ENCODE results near the gene C20orf204. TPM values are rescaled to one million over a fixed set of nuclear protein-coding genes. Genes with fewer than 3 reads are reported as not detected.

The C20orf204 gene
- total and polyA plus RNA-seq, 9 of the 15 experiments (the other 6 are each of a cell fraction or from before 2014, with no cell fraction given): 0.11 to 1.1 (median 0.36) TPM; not detected in 2

DNA sequence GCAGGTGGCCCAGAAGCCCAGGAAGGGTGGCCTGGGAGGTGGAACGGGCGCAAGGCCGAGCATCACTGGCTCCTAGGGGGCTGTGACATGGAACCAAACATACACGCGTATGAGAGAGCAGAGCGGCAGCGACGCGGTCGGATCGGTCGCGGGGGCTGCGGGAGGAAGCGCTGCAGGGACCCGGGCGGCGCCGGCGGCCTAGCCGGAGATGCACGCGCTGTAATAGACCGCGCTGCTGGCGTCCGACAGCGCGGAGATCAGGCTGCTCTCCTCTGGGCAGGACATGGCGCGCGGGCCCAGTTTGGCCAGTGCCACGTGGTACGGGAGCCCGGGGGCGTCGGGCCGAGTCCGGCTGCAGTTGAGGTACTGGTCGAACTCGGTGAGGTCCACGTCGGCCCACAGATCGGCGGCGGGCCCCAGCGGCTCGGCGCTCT lies 12.0 kb downstream of the C20orf204 start:
- Histone ChIP-seq H3K4me1 (replicated peaks in 1 of 2; ENCODE audit: control insufficient read depth in 2 of 2, insufficient read depth in 2 of 2, low read length in 2 of 2) (peaks cover 35 to 79% of the 10 kb centered on the region in 2 experiments), H3K4me3 (no peak overlapping the region), H3K79me2 (ENCODE audit: control insufficient read depth, insufficient read depth, low read length) (peaks cover 12% of the 10 kb centered on the region), H3K9ac (ENCODE audit: insufficient read depth in 1 of 2, low read depth in 2 of 2, low read length in 2 of 2) (peak overlapping the region in 1 of 2 experiments; percentile 62; a peak in 2 of 4 replicates), H2AFZ (ENCODE audit: low read depth, low read length) (no peak overlapping the region), H3K4me2 (ENCODE audit: insufficient read depth, low read length) (no peak overlapping the region), H3K27ac (ENCODE audit: extremely low read depth, low read depth, low read length) (no peak overlapping the region), H3K9me3 (replicated peaks; ENCODE audit: control insufficient read depth, insufficient read depth, low read depth, low read length) (no peaks in the 10 kb centered on the region), H3K27me3 (ENCODE audit: control insufficient read depth in 2 of 2, insufficient read depth in 2 of 2, low read length in 2 of 2) (no peaks in the 10 kb centered on the region), H3K36me3 (ENCODE audit: control insufficient read depth, insufficient read depth, low read length) (peaks cover 12% of the 10 kb centered on the region; the same call in 1 of the 3 replicates), H4K20me1 (replicated peaks; ENCODE audit: control insufficient read depth, insufficient read depth, low read length) (no peaks in the 10 kb centered on the region), H3K9me1 (ENCODE audit: control insufficient read depth, insufficient read depth, low read length) (peaks cover 4% of the 10 kb centered on the region)
- ChIA-PET POLR2A (interaction anchor here (1.1 kb wide), 2 partner anchors 9 to 12 kb away, joined by 3 read pairs; partner anchors contain the start of gene C20orf204), CTCF (ENCODE audit: low intra/inter-chr PET ratio) (no interaction called here)
- DNase-seq (ENCODE audit: extremely low read depth in 1 of 4, low spot score in 3 of 4): no peak
- ATAC-seq: no peak
- no TSS peak for BruUV-seq (replicated peaks)
- intact Hi-C loops (cut with micrococcal nuclease) (no loop called here), in situ Hi-C loops (cut with MboI) (no loop called here)
- WGBS (ENCODE audit: insufficient coverage, low coverage, missing lambda C conversion rate): 95% methylated on average over 22 of the region's 49 CpGs
- FAIRE-seq: no peak
- no peak for TF ChIP-seq ZNF561 (CRISPR knock-in tag; conservative IDR thresholded peaks at IDR 0.05)
- TF ChIP-seq NR2F6 (CRISPR knock-in tag; IDR thresholded peaks at IDR 0.05): no peak
- TF ChIP-seq HNRNPL (IDR thresholded peaks at IDR 0.05; ENCODE audit: low read depth, low read length): peak; percentile 47; the same call in 1 of the 2 replicates
- no peak for TF ChIP-seq TSC22D4 (tag; IDR thresholded peaks at IDR 0.05)
- TF ChIP-seq, protein P1, sequence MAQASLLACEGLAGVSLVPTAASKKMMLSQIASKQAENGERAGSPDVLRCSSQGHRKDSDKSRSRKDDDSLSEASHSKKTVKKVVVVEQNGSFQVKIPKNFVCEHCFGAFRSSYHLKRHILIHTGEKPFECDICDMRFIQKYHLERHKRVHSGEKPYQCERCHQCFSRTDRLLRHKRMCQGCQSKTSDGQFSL (CRISPR knock-in tag; IDR thresholded peaks at IDR 0.05): no peak
- TF ChIP-seq, protein P1 (tag; IDR thresholded peaks at IDR 0.05): 0 out of 4 replicates have a peak, but pooled peaks of 1 of the 2 experiments have one; percentile 37
- no peak for TF ChIP-seq PHB (CRISPR knock-in tag; IDR thresholded peaks at IDR 0.05)
- TF ChIP-seq TEAD2 (tag; IDR thresholded peaks at IDR 0.05): no peak
- TF ChIP-seq ZNF444 (CRISPR knock-in tag; IDR thresholded peaks at IDR 0.05): no peak
- TF ChIP-seq ZNF354B (CRISPR knock-in tag; IDR thresholded peaks at IDR 0.05): no peak
- no peak for TF ChIP-seq ETV6 (IDR thresholded peaks at IDR 0.05; ENCODE audit: borderline replicate concordance in 1 of 2, low read depth in 2 of 2, low read length in 1 of 2)
- TF ChIP-seq ETV6 (CRISPR knock-in tag; IDR thresholded peaks at IDR 0.05; ENCODE audit: borderline replicate concordance): no peak
- TF ChIP-seq POLR2G (IDR thresholded peaks at IDR 0.05; ENCODE audit: low read depth, low read length): peak; percentile 46; the same call in 1 of the 2 replicates
- TF ChIP-seq KLF6 (CRISPR knock-in tag; IDR thresholded peaks at IDR 0.05; ENCODE audit: borderline replicate concordance): no peak
- TF ChIP-seq ILF3 (IDR thresholded peaks at IDR 0.05; ENCODE audit: borderline replicate concordance): no peak
- peak; percentile 20 for TF ChIP-seq HMGN3 (IDR thresholded peaks at IDR 0.05; ENCODE audit: borderline replicate concordance, extremely low read depth, insufficient read length, low read depth, low read length)
- TF ChIP-seq, protein P2, sequence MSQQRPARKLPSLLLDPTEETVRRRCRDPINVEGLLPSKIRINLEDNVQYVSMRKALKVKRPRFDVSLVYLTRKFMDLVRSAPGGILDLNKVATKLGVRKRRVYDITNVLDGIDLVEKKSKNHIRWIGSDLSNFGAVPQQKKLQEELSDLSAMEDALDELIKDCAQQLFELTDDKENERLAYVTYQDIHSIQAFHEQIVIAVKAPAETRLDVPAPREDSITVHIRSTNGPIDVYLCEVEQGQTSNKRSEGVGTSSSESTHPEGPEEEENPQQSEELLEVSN (IDR thresholded peaks at IDR 0.05; ENCODE audit: borderline replicate concordance in 1 of 2, extremely low read depth in 1 of 2, insufficient read depth in 1 of 2, insufficient read length in 1 of 2, low read depth in 1 of 2, low read length in 1 of 2, poor library complexity in 1 of 2, severe bottlenecking in 1 of 2): no peak
- peak; percentile 65 for TF ChIP-seq RBFOX2 (IDR thresholded peaks at IDR 0.05; ENCODE audit: low read depth, low read length)
- TF ChIP-seq BCOR (IDR thresholded peaks at IDR 0.05): no peak
- no peak for TF ChIP-seq BRF1 (IDR thresholded peaks at IDR 0.05; ENCODE audit: borderline replicate concordance, extremely low read depth, insufficient read length)
- TF ChIP-seq GATAD2A (IDR thresholded peaks at IDR 0.05): no peak
